Lung microvascular endothelial cell (primary cell): ENCODE results near the gene KRTAP10-7. TPM values are rescaled to one million over a fixed set of nuclear protein-coding genes. Genes with fewer than 3 reads are reported as not detected.
"Not testable (repeated sequence)": the region's sequence is repeated elsewhere in the genome, so short reads cannot be mapped to it uniquely, and the experiment has no call there.

Experiments used
- DNase-seq, 2 donors: peaks; one replicate each; pipeline versions ENCODE4 v3.0.0 to v3.0.0-alpha.2; 2010; ENCODE audit warnings: low read depth in 2 of 2
- total RNA-seq: library from RNA; depleted of rRNA; stranded (reverse); fragments of >200 nt; gene quantifications from 2 replicates; pipeline ENCODE4 v1.2.1, GENCODE V29; 2014

Gene KRTAP10-7
- total RNA-seq, 1 donor from 2014 or later: not detected

GRCh38 chr21:44590311-44590721, 10.1 kb upstream of the KRTAP10-7 start:
- no peak for DNase-seq

- not testable (repeated sequence) for DNase-seq
Measured at GRCh38 chr21:44590897-44591800, 9.2 kb upstream of the KRTAP10-7 start.

GRCh38 chr21:44591801-44592130, 8.6 kb upstream of the KRTAP10-7 start:
- DNase-seq: not testable (repeated sequence)

GRCh38 chr21:44592446-44593311, 7.7 kb upstream of the KRTAP10-7 start, which contains the start of gene KRTAP10-6:
KRTAP10-6 (minus strand) TSS chr21:44592505; CDS start chr21:44592484, 21 bp downstream.
- DNase-seq: no peak

- no peak for DNase-seq
Measured at GRCh38 chr21:44593598-44594405, 6.6 kb upstream of the KRTAP10-7 start.

GRCh38 chr21:44594406-44594916, 5.9 kb upstream of the KRTAP10-7 start:
- DNase-seq: no peak

GRCh38 chr21:44595524-44595923, 4.9 kb upstream of the KRTAP10-7 start:
- DNase-seq: no peak

GRCh38 chr21:44596068-44596725, 4.2 kb upstream of the KRTAP10-7 start:
- DNase-seq: no peak

GRCh38 chr21:44598061-44598460, 2.3 kb upstream of the KRTAP10-7 start:
- no peak for DNase-seq

GRCh38 chr21:44599264-44600029, 950 bp upstream of the KRTAP10-7 start:
- no peak for DNase-seq

GRCh38 chr21:44601091-44601490, 694 bp downstream of the KRTAP10-7 start:
- not testable (repeated sequence) for DNase-seq

GRCh38 chr21:44601596-44602462, 1.4 kb downstream of the KRTAP10-7 start:
- DNase-seq: no peak

- no peak for DNase-seq
Measured at GRCh38 chr21:44602463-44602850, 2.1 kb downstream of the KRTAP10-7 start.

- no peak for DNase-seq
Measured at GRCh38 chr21:44603109-44603875, 2.9 kb downstream of the KRTAP10-7 start.

- DNase-seq: no peak
Measured at GRCh38 chr21:44603911-44604310, 3.5 kb downstream of the KRTAP10-7 start.

- no peak for DNase-seq
Measured at GRCh38 chr21:44606495-44606894, 6.1 kb downstream of the KRTAP10-7 start.

- DNase-seq: no peak
Measured at GRCh38 chr21:44609193-44609592, 8.8 kb downstream of the KRTAP10-7 start.
